Erythroblast (primary cell): ENCODE results near the gene RBKS.

Experiments
- GATA1 ChIP-seq: IDR thresholded peaks from 2 replicates; pipeline ENCODE4 v1.6.1; 2011; ENCODE audit warnings: low read depth, mild to moderate bottlenecking, control low read depth, low read length, moderate library complexity
- POLR2A ChIP-seq: IDR thresholded peaks from 2 replicates; pipeline ENCODE4 v1.6.1; 2011; ENCODE audit warnings: mild to moderate bottlenecking, low read length

- TF ChIP-seq POLR2A, result no peak
- no peak for TF ChIP-seq GATA1
Observed at GRCh38 chr2:27902098-27902497, 11.9 kb upstream of the RBKS start.
